ENCODE results near the gene EFCAB3. TPM values are rescaled to one million over a fixed set of nuclear protein-coding genes. Genes with fewer than 3 reads are reported as not detected.
"Not testable (repeated sequence)": the region's sequence is repeated elsewhere in the genome, so short reads cannot be mapped to it uniquely, and the experiment has no call there.

EFCAB3 gene
- not detected for polyA plus RNA-seq (2013, experiment 1 of 4)
- polyA plus RNA-seq (2013, experiment 2 of 4), result 0.12 TPM
- polyA plus RNA-seq (2013, experiment 3 of 4), result not detected
- polyA plus RNA-seq (2013, experiment 4 of 4), result not detected

GRCh38 chr17:62380253-62380652 lies at the start of gene EFCAB3:
TSS of gene EFCAB3 (plus strand) at chr17:62380553. CDS start at chr17:62382980, 2,427 bp downstream.
- H3K27me3 ChIP-seq (ENCODE audit: control insufficient read depth, insufficient read depth, low read length, poor library complexity, severe bottlenecking), result no peaks in the 10 kb centered on the region
- no peaks in the 10 kb centered on the region for H3K36me3 ChIP-seq (ENCODE audit: control insufficient read depth, insufficient read depth, low read length)
- no peak within 1 kb of the TSS for H3K4me3 ChIP-seq (ENCODE audit: insufficient read depth, low read depth, low read length)
- H3K27ac ChIP-seq (ENCODE audit: insufficient read depth, low read depth, low read length, poor library complexity, severe bottlenecking), result no peak within 1 kb of the TSS
- no peaks in the 10 kb centered on the region for H3K9me3 ChIP-seq (ENCODE audit: control insufficient read depth, low read length)
- H3K4me1 ChIP-seq (ENCODE audit: control insufficient read depth, insufficient read depth, low read length), result no peaks in the 10 kb centered on the region
- 85 to 87% methylated on average over 2 to 3 of the region's 3 CpGs for whole genome bisulfite sequencing, 2 experiments

- Histone ChIP-seq H3K9me3 (ENCODE audit: control insufficient read depth, low read length) (no peaks in the 10 kb centered on the region), H3K4me1 (ENCODE audit: control insufficient read depth, insufficient read depth, low read length) (no peaks in the 10 kb centered on the region), H3K27ac (ENCODE audit: insufficient read depth, low read depth, low read length, poor library complexity, severe bottlenecking) (no peak overlapping the region), H3K4me3 (ENCODE audit: insufficient read depth, low read depth, low read length) (no peak overlapping the region), H3K36me3 (ENCODE audit: control insufficient read depth, insufficient read depth, low read length) (no peaks in the 10 kb centered on the region), H3K27me3 (ENCODE audit: control insufficient read depth, insufficient read depth, low read length, poor library complexity, severe bottlenecking) (no peaks in the 10 kb centered on the region)
Observed at GRCh38 chr17:62336527-62336926, 43.8 kb upstream of the EFCAB3 start.

- no peak overlapping the region for H3K4me3 ChIP-seq (ENCODE audit: insufficient read depth, low read depth, low read length)
- H3K27ac ChIP-seq (ENCODE audit: insufficient read depth, low read depth, low read length, poor library complexity, severe bottlenecking), result no peak overlapping the region
- H3K4me1 ChIP-seq (ENCODE audit: control insufficient read depth, insufficient read depth, low read length), result no peaks in the 10 kb centered on the region
- 90 to 94% methylated on average over 2 to 3 of the region's 3 CpGs for WGBS, 2 experiments
- H3K27me3 ChIP-seq (ENCODE audit: control insufficient read depth, insufficient read depth, low read length, poor library complexity, severe bottlenecking), result no peaks in the 10 kb centered on the region
- H3K36me3 ChIP-seq (ENCODE audit: control insufficient read depth, insufficient read depth, low read length), result no peaks in the 10 kb centered on the region
- H3K9me3 ChIP-seq (ENCODE audit: control insufficient read depth, low read length), result no peaks in the 10 kb centered on the region
Observed at GRCh38 chr17:62343764-62344270, 36.5 kb upstream of the EFCAB3 start.

DNA sequence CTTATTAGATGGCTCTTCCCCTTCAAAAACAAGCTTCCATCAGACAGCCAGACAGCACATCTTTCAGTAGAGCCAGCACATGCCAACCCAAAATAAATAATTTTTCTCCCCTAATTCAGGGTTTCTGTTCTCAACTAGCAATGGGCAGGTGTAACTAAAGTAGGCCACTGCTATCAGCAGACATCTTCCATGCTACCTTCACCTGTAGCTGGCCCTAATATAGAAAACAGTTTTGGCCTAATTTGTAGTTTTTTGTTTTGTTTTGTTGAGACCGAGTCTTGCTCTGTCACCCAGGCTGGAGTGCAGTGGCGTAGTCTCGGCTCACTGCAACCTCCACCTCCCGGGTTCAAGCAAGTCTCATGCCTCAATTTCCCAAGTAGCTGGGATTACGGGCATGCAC lies 29.2 kb upstream of the EFCAB3 start:
- Histone ChIP-seq H3K27ac (ENCODE audit: insufficient read depth, low read depth, low read length, poor library complexity, severe bottlenecking) (no peak overlapping the region), H3K4me3 (ENCODE audit: insufficient read depth, low read depth, low read length) (no peak overlapping the region), H3K9me3 (ENCODE audit: control insufficient read depth, low read length) (no peaks in the 10 kb centered on the region), H3K4me1 (ENCODE audit: control insufficient read depth, insufficient read depth, low read length) (no peaks in the 10 kb centered on the region), H3K27me3 (ENCODE audit: control insufficient read depth, insufficient read depth, low read length, poor library complexity, severe bottlenecking) (no peaks in the 10 kb centered on the region), H3K36me3 (ENCODE audit: control insufficient read depth, insufficient read depth, low read length) (no peaks in the 10 kb centered on the region)
- WGBS, 2 experiments, result 83% methylated on average over 5 of the region's 5 CpGs

DNA sequence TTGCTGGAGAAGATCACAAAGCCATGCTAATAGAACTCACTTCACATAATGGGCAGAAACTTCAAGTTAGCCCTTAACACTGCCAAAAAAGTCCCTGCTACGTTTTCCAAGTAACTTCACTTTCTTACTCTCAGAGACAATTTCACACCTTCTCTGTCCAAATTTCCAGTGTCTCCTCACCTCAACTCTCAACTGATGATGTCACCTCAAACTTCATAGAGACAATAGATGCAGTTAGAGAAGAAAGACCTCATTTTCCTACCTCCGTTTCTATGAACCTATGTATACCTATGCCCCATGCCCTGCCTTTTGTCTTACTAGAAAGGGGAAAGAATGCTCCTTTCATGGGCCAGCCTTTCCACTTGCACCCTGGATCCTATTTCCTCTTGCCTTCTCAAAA lies 14.2 kb upstream of the EFCAB3 start:
- H3K4me3 ChIP-seq (ENCODE audit: insufficient read depth, low read depth, low read length), result no peak overlapping the region
- no peaks in the 10 kb centered on the region for H3K36me3 ChIP-seq (ENCODE audit: control insufficient read depth, insufficient read depth, low read length)
- no peaks in the 10 kb centered on the region for H3K27me3 ChIP-seq (ENCODE audit: control insufficient read depth, insufficient read depth, low read length, poor library complexity, severe bottlenecking)
- no peaks in the 10 kb centered on the region for H3K9me3 ChIP-seq (ENCODE audit: control insufficient read depth, low read length)
- no peak overlapping the region for H3K27ac ChIP-seq (ENCODE audit: insufficient read depth, low read depth, low read length, poor library complexity, severe bottlenecking)
- H3K4me1 ChIP-seq (ENCODE audit: control insufficient read depth, insufficient read depth, low read length), result no peaks in the 10 kb centered on the region
- 85 to 92% methylated on average over 2 of the region's 2 CpGs for WGBS, 2 experiments

DNA sequence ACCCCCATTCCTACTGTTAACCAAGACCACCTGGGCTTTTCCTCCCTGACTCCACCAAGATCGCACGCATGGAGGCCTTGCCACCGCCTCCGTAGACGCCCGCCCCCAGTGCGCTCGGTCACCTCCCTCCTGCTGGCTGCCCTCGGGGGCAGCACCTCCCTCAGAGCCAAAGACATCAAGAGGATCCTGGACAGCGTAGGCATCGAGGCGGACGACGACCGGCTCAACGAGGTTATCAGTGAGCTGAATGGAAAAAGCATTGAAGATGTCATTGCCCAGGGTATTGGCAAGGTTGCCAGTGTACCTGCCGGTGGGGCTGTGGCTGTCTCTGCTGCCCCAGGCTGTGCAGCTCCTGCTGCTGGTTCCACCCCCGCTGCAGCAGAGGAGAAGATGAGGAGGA lies 1.2 kb downstream of the EFCAB3 start:
- no peak overlapping the region for H3K27ac ChIP-seq (ENCODE audit: insufficient read depth, low read depth, low read length, poor library complexity, severe bottlenecking)
- H3K9me3 ChIP-seq (ENCODE audit: control insufficient read depth, low read length), result no peaks in the 10 kb centered on the region
- no peaks in the 10 kb centered on the region for H3K36me3 ChIP-seq (ENCODE audit: control insufficient read depth, insufficient read depth, low read length)
- H3K4me3 ChIP-seq (ENCODE audit: insufficient read depth, low read depth, low read length), result no peak overlapping the region
- 94 to 95% methylated on average over 18 of the region's 18 CpGs for WGBS, 2 experiments
- H3K27me3 ChIP-seq (ENCODE audit: control insufficient read depth, insufficient read depth, low read length, poor library complexity, severe bottlenecking), result no peaks in the 10 kb centered on the region
- no peaks in the 10 kb centered on the region for H3K4me1 ChIP-seq (ENCODE audit: control insufficient read depth, insufficient read depth, low read length)

DNA sequence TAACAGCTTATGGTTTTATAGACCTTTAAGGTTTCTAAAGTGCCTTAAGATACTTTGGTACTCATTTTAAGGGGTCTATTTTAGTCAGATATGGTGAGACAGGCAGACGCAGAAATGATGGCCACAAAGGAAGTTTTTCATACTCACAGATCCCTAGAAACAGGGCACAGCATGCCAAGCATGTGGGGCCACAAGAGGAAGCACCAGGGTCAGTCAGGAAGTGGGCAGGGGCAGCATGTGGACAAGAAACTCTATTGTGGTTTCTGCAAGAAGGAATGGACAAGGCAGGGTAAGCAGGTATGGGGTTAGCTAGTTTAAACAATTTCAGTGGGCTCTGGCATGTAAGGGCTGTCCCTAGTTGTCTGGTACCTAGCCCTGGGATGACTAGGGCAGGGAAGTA lies 8.5 kb downstream of the EFCAB3 start:
- Histone ChIP-seq H3K9me3 (ENCODE audit: control insufficient read depth, low read length) (no peaks in the 10 kb centered on the region), H3K4me3 (ENCODE audit: insufficient read depth, low read depth, low read length) (no peak overlapping the region), H3K4me1 (ENCODE audit: control insufficient read depth, insufficient read depth, low read length) (no peaks in the 10 kb centered on the region), H3K36me3 (ENCODE audit: control insufficient read depth, insufficient read depth, low read length) (no peaks in the 10 kb centered on the region), H3K27me3 (ENCODE audit: control insufficient read depth, insufficient read depth, low read length, poor library complexity, severe bottlenecking) (no peaks in the 10 kb centered on the region), H3K27ac (ENCODE audit: insufficient read depth, low read depth, low read length, poor library complexity, severe bottlenecking) (no peak overlapping the region)
- 92 to 100% methylated on average over 1 of the region's 1 CpG for WGBS, 2 experiments

GRCh38 chr17:62392908-62393307 lies 12.6 kb downstream of the EFCAB3 start:
- Histone ChIP-seq H3K4me3 (ENCODE audit: insufficient read depth, low read depth, low read length) (no peak overlapping the region), H3K9me3 (ENCODE audit: control insufficient read depth, low read length) (no peaks in the 10 kb centered on the region), H3K27ac (ENCODE audit: insufficient read depth, low read depth, low read length, poor library complexity, severe bottlenecking) (no peak overlapping the region), H3K4me1 (ENCODE audit: control insufficient read depth, insufficient read depth, low read length) (no peaks in the 10 kb centered on the region), H3K27me3 (ENCODE audit: control insufficient read depth, insufficient read depth, low read length, poor library complexity, severe bottlenecking) (peaks cover 3% of the 10 kb centered on the region), H3K36me3 (ENCODE audit: control insufficient read depth, insufficient read depth, low read length) (no peaks in the 10 kb centered on the region)
- WGBS, 2 experiments, result 67 to 83% methylated on average over 1 of the region's 1 CpG

DNA sequence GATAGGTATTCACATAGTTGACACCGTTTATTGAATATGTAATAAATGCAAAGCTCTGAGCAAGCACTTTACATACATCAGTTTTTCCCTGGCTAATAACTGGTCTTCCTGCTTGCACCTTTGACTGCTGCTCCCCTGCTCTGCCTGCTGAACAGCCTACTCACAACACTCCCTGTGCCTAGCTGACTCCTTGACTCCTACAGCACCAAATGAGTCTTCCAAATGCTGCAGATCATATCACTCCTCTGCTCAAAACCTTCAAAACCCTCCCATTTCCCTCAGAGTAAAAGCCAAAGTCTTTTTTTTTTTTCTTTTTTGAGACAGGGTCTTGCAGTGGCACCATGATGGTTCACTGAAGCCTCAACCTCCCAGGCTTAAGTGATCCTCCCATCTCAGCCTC lies 18.5 kb downstream of the EFCAB3 start:
- Histone ChIP-seq H3K4me3 (ENCODE audit: insufficient read depth, low read depth, low read length) (no peak overlapping the region), H3K36me3 (ENCODE audit: control insufficient read depth, insufficient read depth, low read length) (no peaks in the 10 kb centered on the region), H3K27ac (ENCODE audit: insufficient read depth, low read depth, low read length, poor library complexity, severe bottlenecking) (no peak overlapping the region), H3K4me1 (ENCODE audit: control insufficient read depth, insufficient read depth, low read length) (no peaks in the 10 kb centered on the region), H3K27me3 (ENCODE audit: control insufficient read depth, insufficient read depth, low read length, poor library complexity, severe bottlenecking) (peaks cover 3% of the 10 kb centered on the region), H3K9me3 (ENCODE audit: control insufficient read depth, low read length) (no peaks in the 10 kb centered on the region)
- 92% methylated on average over 1 of the region's 1 CpG; no CpG with 5 or more reads in 1 of the 2 experiments for WGBS, 2 experiments

- no peaks in the 10 kb centered on the region for H3K27me3 ChIP-seq (ENCODE audit: control insufficient read depth, insufficient read depth, low read length, poor library complexity, severe bottlenecking)
- H3K4me3 ChIP-seq (ENCODE audit: insufficient read depth, low read depth, low read length), result no peak overlapping the region
- 80 to 92% methylated on average over 1 to 2 of the region's 2 CpGs for WGBS, 2 experiments
- H3K27ac ChIP-seq (ENCODE audit: insufficient read depth, low read depth, low read length, poor library complexity, severe bottlenecking), result no peak overlapping the region
- H3K4me1 ChIP-seq (ENCODE audit: control insufficient read depth, insufficient read depth, low read length), result no peaks in the 10 kb centered on the region
- no peaks in the 10 kb centered on the region for H3K36me3 ChIP-seq (ENCODE audit: control insufficient read depth, insufficient read depth, low read length)
- no peaks in the 10 kb centered on the region for H3K9me3 ChIP-seq (ENCODE audit: control insufficient read depth, low read length)
Observed at GRCh38 chr17:62405451-62405850, 25.1 kb downstream of the EFCAB3 start.

- not testable (repeated sequence) for H3K9me3 ChIP-seq (ENCODE audit: control insufficient read depth, low read length); H3K27ac ChIP-seq (ENCODE audit: insufficient read depth, low read depth, low read length, poor library complexity, severe bottlenecking)
- WGBS, 2 experiments, result 93 to 100% methylated on average over 1 of the region's 1 CpG
Observed at GRCh38 chr17:62413090-62413489, 32.7 kb downstream of the EFCAB3 start.

More at GRCh38 chr17:62413090-62413489, 32.7 kb downstream of the EFCAB3 start:
- H3K4me3 ChIP-seq (ENCODE audit: insufficient read depth, low read depth, low read length); H3K36me3 ChIP-seq (ENCODE audit: control insufficient read depth, insufficient read depth, low read length); H3K4me1 ChIP-seq (ENCODE audit: control insufficient read depth, insufficient read depth, low read length); H3K27me3 ChIP-seq (ENCODE audit: control insufficient read depth, insufficient read depth, low read length, poor library complexity, severe bottlenecking): not testable (repeated sequence)

Measured in ectodermal cell (in vitro differentiated cells).